ENCODE results near the gene CDH11. TPM values are rescaled to one million over a fixed set of nuclear protein-coding genes. Genes with fewer than 3 reads are reported as not detected.

The CDH11 gene
- total and polyA plus RNA-seq, 4 donors, result 0.72 to 5.3 (median 1.9) TPM

DNA sequence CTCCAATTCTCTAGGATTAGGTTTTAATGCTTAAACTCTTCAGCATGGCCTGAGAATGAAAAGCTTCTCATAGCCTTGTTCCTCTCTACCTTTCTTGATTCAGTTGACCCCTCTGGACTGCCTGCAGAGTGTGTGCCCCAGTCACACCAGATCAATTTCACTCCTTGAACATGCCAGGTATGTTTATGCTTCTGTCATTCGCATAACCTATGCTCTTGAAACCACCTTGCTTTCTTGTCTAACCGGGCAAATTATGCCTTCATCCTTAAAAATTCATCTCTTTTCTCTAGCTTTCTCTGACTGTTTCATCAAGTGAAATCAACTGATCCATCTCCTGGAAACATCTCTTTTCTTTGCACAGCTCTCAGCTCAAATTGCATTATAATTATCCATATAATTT, 42.3 kb downstream of the CDH11 start:
- H3K4me3 ChIP-seq (ENCODE audit: low read depth in 1 of 3, low read length in 3 of 3), result no peak overlapping the region
- DNase-seq (ENCODE audit: low spot score), result no peak
- no peaks in the 10 kb centered on the region for H3K9me3 ChIP-seq (ENCODE audit: control insufficient read depth in 4 of 4, low read length in 3 of 4)
- TF ChIP-seq TAF1 (conservative IDR thresholded peaks at IDR 0.05) (no peak), RXRA (IDR thresholded peaks at IDR 0.05) (no peak), NR2F2 (IDR thresholded peaks at IDR 0.05) (no peak), FOXA1 (IDR thresholded peaks at IDR 0.05) (no peak), RAD21 (IDR thresholded peaks at IDR 0.05) (no peak)
- TF ChIP-seq, protein P1, sequence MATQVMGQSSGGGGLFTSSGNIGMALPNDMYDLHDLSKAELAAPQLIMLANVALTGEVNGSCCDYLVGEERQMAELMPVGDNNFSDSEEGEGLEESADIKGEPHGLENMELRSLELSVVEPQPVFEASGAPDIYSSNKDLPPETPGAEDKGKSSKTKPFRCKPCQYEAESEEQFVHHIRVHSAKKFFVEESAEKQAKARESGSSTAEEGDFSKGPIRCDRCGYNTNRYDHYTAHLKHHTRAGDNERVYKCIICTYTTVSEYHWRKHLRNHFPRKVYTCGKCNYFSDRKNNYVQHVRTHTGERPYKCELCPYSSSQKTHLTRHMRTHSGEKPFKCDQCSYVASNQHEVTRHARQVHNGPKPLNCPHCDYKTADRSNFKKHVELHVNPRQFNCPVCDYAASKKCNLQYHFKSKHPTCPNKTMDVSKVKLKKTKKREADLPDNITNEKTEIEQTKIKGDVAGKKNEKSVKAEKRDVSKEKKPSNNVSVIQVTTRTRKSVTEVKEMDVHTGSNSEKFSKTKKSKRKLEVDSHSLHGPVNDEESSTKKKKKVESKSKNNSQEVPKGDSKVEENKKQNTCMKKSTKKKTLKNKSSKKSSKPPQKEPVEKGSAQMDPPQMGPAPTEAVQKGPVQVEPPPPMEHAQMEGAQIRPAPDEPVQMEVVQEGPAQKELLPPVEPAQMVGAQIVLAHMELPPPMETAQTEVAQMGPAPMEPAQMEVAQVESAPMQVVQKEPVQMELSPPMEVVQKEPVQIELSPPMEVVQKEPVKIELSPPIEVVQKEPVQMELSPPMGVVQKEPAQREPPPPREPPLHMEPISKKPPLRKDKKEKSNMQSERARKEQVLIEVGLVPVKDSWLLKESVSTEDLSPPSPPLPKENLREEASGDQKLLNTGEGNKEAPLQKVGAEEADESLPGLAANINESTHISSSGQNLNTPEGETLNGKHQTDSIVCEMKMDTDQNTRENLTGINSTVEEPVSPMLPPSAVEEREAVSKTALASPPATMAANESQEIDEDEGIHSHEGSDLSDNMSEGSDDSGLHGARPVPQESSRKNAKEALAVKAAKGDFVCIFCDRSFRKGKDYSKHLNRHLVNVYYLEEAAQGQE (IDR thresholded peaks at IDR 0.05), result no peak
- 84% methylated on average over 2 of the region's 2 CpGs for WGBS
- H3K36me3 ChIP-seq (ENCODE audit: control insufficient read depth in 4 of 4, insufficient read depth in 3 of 4, low read depth in 1 of 4, low read length in 3 of 4), result no peaks in the 10 kb centered on the region
- no peaks in the 10 kb centered on the region for H3K27me3 ChIP-seq (ENCODE audit: control insufficient read depth in 4 of 4, insufficient read depth in 4 of 4, low read length in 3 of 4)
- H3K9ac ChIP-seq (ENCODE audit: low read depth in 1 of 2, low read length in 2 of 2), result no peak overlapping the region
- no peak overlapping the region for H3K27ac ChIP-seq (ENCODE audit: low read depth in 1 of 2, low read length in 2 of 2)
- no peaks in the 10 kb centered on the region for H3K4me1 ChIP-seq (ENCODE audit: control insufficient read depth in 4 of 4, insufficient read depth in 4 of 4, low read length in 3 of 4)

DNA sequence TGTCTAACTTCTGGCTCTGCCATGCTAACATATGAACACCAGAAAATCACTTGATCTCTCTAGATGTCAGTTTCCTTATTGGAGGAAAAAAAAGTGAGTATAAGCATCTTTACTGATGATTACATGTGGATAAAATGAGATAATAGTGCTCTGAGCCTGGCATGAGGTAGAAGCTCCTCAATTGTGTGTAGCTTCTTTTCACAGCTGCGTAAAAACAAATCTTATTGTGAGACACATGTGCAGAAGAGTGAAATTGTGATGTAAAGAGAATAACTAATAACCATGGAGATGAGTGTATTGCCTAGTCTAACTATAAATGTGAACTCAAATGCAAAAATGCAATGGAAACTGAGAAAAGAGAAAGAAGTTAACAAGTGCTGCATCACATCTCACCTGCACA, 44.7 kb downstream of the CDH11 start:
- DNase-seq (ENCODE audit: low spot score), result no peak
- Histone ChIP-seq H3K4me3 (ENCODE audit: low read depth in 1 of 3, low read length in 3 of 3) (no peak overlapping the region), H3K4me1 (ENCODE audit: control insufficient read depth in 4 of 4, insufficient read depth in 4 of 4, low read length in 3 of 4) (no peaks in the 10 kb centered on the region), H3K36me3 (ENCODE audit: control insufficient read depth in 4 of 4, insufficient read depth in 3 of 4, low read depth in 1 of 4, low read length in 3 of 4) (no peaks in the 10 kb centered on the region), H3K27me3 (ENCODE audit: control insufficient read depth in 4 of 4, insufficient read depth in 4 of 4, low read length in 3 of 4) (no peaks in the 10 kb centered on the region), H3K27ac (ENCODE audit: low read depth in 1 of 2, low read length in 2 of 2) (no peak overlapping the region), H3K9ac (ENCODE audit: low read depth in 1 of 2, low read length in 2 of 2) (no peak overlapping the region), H3K9me3 (ENCODE audit: control insufficient read depth in 4 of 4, low read length in 3 of 4) (no peaks in the 10 kb centered on the region)
- TF ChIP-seq FOXA2 (IDR thresholded peaks at IDR 0.05) (no peak), EGR1 (IDR thresholded peaks at IDR 0.05; ENCODE audit: low read depth in 2 of 2) (no peak), NR2F2 (IDR thresholded peaks at IDR 0.05) (no peak), RAD21 (IDR thresholded peaks at IDR 0.05) (no peak), RXRA (IDR thresholded peaks at IDR 0.05) (no peak)
- TF ChIP-seq, protein P2, sequence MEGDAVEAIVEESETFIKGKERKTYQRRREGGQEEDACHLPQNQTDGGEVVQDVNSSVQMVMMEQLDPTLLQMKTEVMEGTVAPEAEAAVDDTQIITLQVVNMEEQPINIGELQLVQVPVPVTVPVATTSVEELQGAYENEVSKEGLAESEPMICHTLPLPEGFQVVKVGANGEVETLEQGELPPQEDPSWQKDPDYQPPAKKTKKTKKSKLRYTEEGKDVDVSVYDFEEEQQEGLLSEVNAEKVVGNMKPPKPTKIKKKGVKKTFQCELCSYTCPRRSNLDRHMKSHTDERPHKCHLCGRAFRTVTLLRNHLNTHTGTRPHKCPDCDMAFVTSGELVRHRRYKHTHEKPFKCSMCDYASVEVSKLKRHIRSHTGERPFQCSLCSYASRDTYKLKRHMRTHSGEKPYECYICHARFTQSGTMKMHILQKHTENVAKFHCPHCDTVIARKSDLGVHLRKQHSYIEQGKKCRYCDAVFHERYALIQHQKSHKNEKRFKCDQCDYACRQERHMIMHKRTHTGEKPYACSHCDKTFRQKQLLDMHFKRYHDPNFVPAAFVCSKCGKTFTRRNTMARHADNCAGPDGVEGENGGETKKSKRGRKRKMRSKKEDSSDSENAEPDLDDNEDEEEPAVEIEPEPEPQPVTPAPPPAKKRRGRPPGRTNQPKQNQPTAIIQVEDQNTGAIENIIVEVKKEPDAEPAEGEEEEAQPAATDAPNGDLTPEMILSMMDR (IDR thresholded peaks at IDR 0.05; ENCODE audit: low read depth, low read length, missing input control), result no peak
- TF ChIP-seq, protein P3, sequence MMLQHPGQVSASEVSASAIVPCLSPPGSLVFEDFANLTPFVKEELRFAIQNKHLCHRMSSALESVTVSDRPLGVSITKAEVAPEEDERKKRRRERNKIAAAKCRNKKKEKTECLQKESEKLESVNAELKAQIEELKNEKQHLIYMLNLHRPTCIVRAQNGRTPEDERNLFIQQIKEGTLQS (IDR thresholded peaks at IDR 0.05), result no peak
- WGBS, result 92% methylated on average over 1 of the region's 1 CpG

DNA sequence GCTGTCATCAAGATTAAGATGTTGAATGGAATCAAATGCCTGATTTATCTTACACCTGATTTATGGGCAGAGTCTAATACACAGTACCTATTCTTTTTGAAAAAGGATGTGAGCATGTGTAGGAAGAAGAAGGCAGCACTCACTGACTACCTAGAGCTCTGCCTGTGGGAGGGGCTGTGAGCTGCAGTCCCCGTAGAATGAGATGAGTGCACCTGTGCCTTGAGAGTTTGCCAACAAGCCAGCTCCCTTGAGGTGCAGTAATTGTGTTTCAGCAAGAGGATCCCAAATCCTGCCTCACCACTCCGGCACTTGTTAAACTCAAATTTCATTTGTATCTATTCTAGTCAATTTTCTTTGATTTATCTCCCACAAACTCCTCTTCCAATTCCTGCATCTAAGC, 46.0 kb downstream of the CDH11 start:
- H3K27me3 ChIP-seq (ENCODE audit: control insufficient read depth in 4 of 4, insufficient read depth in 4 of 4, low read length in 3 of 4), result no peaks in the 10 kb centered on the region
- H3K9me3 ChIP-seq (ENCODE audit: control insufficient read depth in 4 of 4, low read length in 3 of 4), result no peaks in the 10 kb centered on the region
- H3K9ac ChIP-seq (ENCODE audit: low read depth in 1 of 2, low read length in 2 of 2), result no peak overlapping the region
- H3K4me3 ChIP-seq (ENCODE audit: low read depth in 1 of 3, low read length in 3 of 3), result no peak overlapping the region
- WGBS, result 71% methylated on average over 2 of the region's 2 CpGs
- H3K4me1 ChIP-seq (ENCODE audit: control insufficient read depth in 4 of 4, insufficient read depth in 4 of 4, low read length in 3 of 4), result no peaks in the 10 kb centered on the region
- DNase-seq (ENCODE audit: low spot score), result no peak
- no peak overlapping the region for H3K27ac ChIP-seq (ENCODE audit: low read depth in 1 of 2, low read length in 2 of 2)
- no peaks in the 10 kb centered on the region for H3K36me3 ChIP-seq (ENCODE audit: control insufficient read depth in 4 of 4, insufficient read depth in 3 of 4, low read depth in 1 of 4, low read length in 3 of 4)
- TF ChIP-seq FOXA2 (IDR thresholded peaks at IDR 0.05) (no peak), YY1 (IDR thresholded peaks at IDR 0.05) (no peak), TAF1 (conservative IDR thresholded peaks at IDR 0.05) (no peak), RXRA (IDR thresholded peaks at IDR 0.05) (no peak), EGR1 (IDR thresholded peaks at IDR 0.05; ENCODE audit: low read depth in 2 of 2) (no peak), RAD21 (IDR thresholded peaks at IDR 0.05) (no peak), FOXA1 (IDR thresholded peaks at IDR 0.05) (no peak), NR2F2 (IDR thresholded peaks at IDR 0.05) (no peak), SP1 (IDR thresholded peaks at IDR 0.05) (no peak)
- TF ChIP-seq, protein P1 (IDR thresholded peaks at IDR 0.05), result no peak
- TF ChIP-seq, protein P2 (IDR thresholded peaks at IDR 0.05; ENCODE audit: low read depth, low read length, missing input control), result no peak
- TF ChIP-seq, protein P3 (IDR thresholded peaks at IDR 0.05), result no peak
- TF ChIP-seq, protein P4, sequence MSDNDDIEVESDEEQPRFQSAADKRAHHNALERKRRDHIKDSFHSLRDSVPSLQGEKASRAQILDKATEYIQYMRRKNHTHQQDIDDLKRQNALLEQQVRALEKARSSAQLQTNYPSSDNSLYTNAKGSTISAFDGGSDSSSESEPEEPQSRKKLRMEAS (IDR thresholded peaks at IDR 0.05), result no peak

Data from liver (tissue), 9 donors.